HCT116 (cell line): ENCODE data around the gene BMP2K. TPM values are rescaled to one million over a fixed set of nuclear protein-coding genes. Genes with fewer than 3 reads are reported as not detected.

Source experiments
- ATAC-seq: fragments of 200-7000 bp; cut with Tn5 transposase; 2 replicates; pipeline ENCODE4 v1.9.1; 2020; ENCODE audit warnings: mild to moderate bottlenecking, moderate library complexity
- BruUV-seq: library from RNA; stranded (reverse); fragments of 400-500 nt; replicated peaks from 2 replicates; lab custom pipeline; 2021; lab: Mats Ljungman, UMichigan
- CTCF ChIA-PET: fragments of 300-600 bp; sonication (Branson Sonifier 250); formaldehyde crosslinking; loops from one replicate; lab custom pipeline; 2021; ENCODE audit warnings: antibody characterized with exemption; lab: Charles Lee
- POLR2A ChIA-PET: fragments of 300-600, 350-600 bp; sonication (Branson Sonifier 250); formaldehyde crosslinking; loops from one replicate; lab custom pipeline; 2021; ENCODE audit warnings: antibody characterized with exemption; lab: Charles Lee
- RAD21 ChIA-PET, 2 experiments: fragments of 300-600 bp; sonication (Branson Sonifier 250); formaldehyde crosslinking; loops; one replicate each; lab custom pipeline; 2023; ENCODE audit warnings: low total read pairs in 2 of 2; ENCODE audit not compliant: uncharacterized antibody in 2 of 2, unreplicated experiment in 2 of 2, low non-redundant PET in 1 of 2; lab: Charles Lee
- DNase-seq: peaks from one replicate; pipeline ENCODE4 v3.0.0-alpha.2; 2010; ENCODE audit warnings: low read depth, low spot score
- H2AFZ ChIP-seq: fragments of 200-600 bp; shearing (Covaris generic), sonication (generic); 2 replicates; pipeline ENCODE4 v1.6.1; 2017; ENCODE audit warnings: low read depth, mixed run types, mixed read lengths, antibody characterized with exemption, low read length; ENCODE audit not compliant: poor library complexity, severe bottlenecking
- H3K27ac ChIP-seq: 2 replicates; pipeline ENCODE4 v1.5.1; 2012; ENCODE audit warnings: low read depth, low read length
- H3K27me3 ChIP-seq: fragments of 200-600 bp; sonication (generic); 2 replicates; pipeline ENCODE4 v1.6.1; 2016; ENCODE audit warnings: mixed run types, low read length, mixed read lengths; ENCODE audit not compliant: insufficient read depth
- H3K36me3 ChIP-seq, 2 experiments: fragments of 200-500 bp in 1 of 2; fragments of 200-600 bp in 1 of 2; sonication (Bioruptor generic) in 1 of 2; sonication (generic) in 1 of 2; 2 replicates each; pipeline versions ENCODE4 v1.5.1 to v1.6.1; 2014 to 2016; ENCODE audit warnings: low read length in 2 of 2, inconsistent platforms in 1 of 2, mixed read lengths in 1 of 2, mixed run types in 1 of 2; ENCODE audit not compliant: insufficient read depth in 2 of 2, control insufficient read depth in 1 of 2
- H3K4me1 ChIP-seq, 2 experiments: fragments of 200-600 bp in 1 of 2; sonication (generic) in 1 of 2; 2 replicates each; pipeline versions ENCODE4 v1.5.1 to v1.6.1; 2012 to 2017; ENCODE audit warnings: low read length in 2 of 2, inconsistent platforms in 1 of 2, mild to moderate bottlenecking in 1 of 2, mixed read lengths in 1 of 2, mixed run types in 1 of 2, moderate library complexity in 1 of 2; ENCODE audit not compliant: insufficient read depth in 2 of 2, control insufficient read depth in 1 of 2
- H3K4me2 ChIP-seq: fragments of 200-600 bp; sonication (generic); 2 replicates; pipeline ENCODE4 v1.6.1; 2017; ENCODE audit warnings: mixed run types, low read length, mixed read lengths
- H3K4me3 ChIP-seq, 2 experiments: fragments of 200-600 bp in 1 of 2; sonication (generic) in 1 of 2; replicated peaks in 1 of 2; 2 replicates each; pipeline ENCODE4 v1.5.1; 2011 to 2016; ENCODE audit warnings: low read length in 2 of 2, control low read depth in 1 of 2, low read depth in 1 of 2, mild to moderate bottlenecking in 1 of 2, mixed read lengths in 1 of 2, mixed run types in 1 of 2
- H3K79me2 ChIP-seq: fragments of 200-600 bp; sonication (generic); 2 replicates; pipeline ENCODE4 v1.6.1; 2017; ENCODE audit warnings: mild to moderate bottlenecking, mixed run types, low read length, moderate library complexity, mixed read lengths; ENCODE audit not compliant: insufficient read depth
- H3K9ac ChIP-seq: fragments of 200-600 bp; sonication (generic); 2 replicates; pipeline ENCODE4 v1.6.1; 2016; ENCODE audit warnings: low read length, mixed read lengths
- H3K9me2 ChIP-seq: fragments of 200-600 bp; sonication (generic), shearing (Covaris generic); 2 replicates; pipeline ENCODE4 v1.6.1; 2017; ENCODE audit warnings: mixed run types, mild to moderate bottlenecking, moderate library complexity; ENCODE audit not compliant: insufficient read depth
- H3K9me3 ChIP-seq, 2 experiments: fragments of 200-500 bp in 1 of 2; fragments of 200-600 bp in 1 of 2; sonication (Bioruptor generic) in 1 of 2; sonication (generic) in 1 of 2; 2 replicates each; pipeline ENCODE4 v1.6.1; 2014 to 2017; ENCODE audit warnings: low read length in 2 of 2, mixed read lengths in 2 of 2, inconsistent platforms in 1 of 2, low read depth in 1 of 2, mild to moderate bottlenecking in 1 of 2, mixed run types in 1 of 2, moderate library complexity in 1 of 2; ENCODE audit not compliant: control insufficient read depth in 1 of 2, insufficient read depth in 1 of 2
- H4K20me1 ChIP-seq: fragments of 200-600 bp; sonication (generic), shearing (Covaris generic); 2 replicates; pipeline ENCODE4 v1.6.1; 2017; ENCODE audit warnings: mixed run types, mild to moderate bottlenecking, moderate library complexity; ENCODE audit not compliant: insufficient read depth
- ELF1 ChIP-seq: IDR thresholded peaks from 2 replicates; pipeline ENCODE4 v1.6.1; 2012; ENCODE audit warnings: low read depth, borderline replicate concordance
- POLR2A ChIP-seq: IDR thresholded peaks from 2 replicates; pipeline ENCODE4 v1.7.0; 2011; ENCODE audit warnings: borderline replicate concordance; ENCODE audit not compliant: insufficient read depth, insufficient read length; ENCODE audit errors: extremely low read depth
- POLR2AphosphoS5 ChIP-seq: IDR thresholded peaks from 2 replicates; pipeline ENCODE4 v1.6.1; 2011; ENCODE audit warnings: mild to moderate bottlenecking, low read depth, low read length, moderate library complexity
- RAD21 ChIP-seq: IDR thresholded peaks from 2 replicates; pipeline ENCODE4 v1.6.1; 2012; ENCODE audit warnings: low read depth, mild to moderate bottlenecking
- TCF7L2 ChIP-seq: IDR thresholded peaks from 2 replicates; pipeline ENCODE4 v1.7.0; 2011; ENCODE audit warnings: borderline replicate concordance, inconsistent platforms; ENCODE audit not compliant: insufficient read depth, insufficient read length; ENCODE audit errors: extremely low read depth
- YY1 ChIP-seq: IDR thresholded peaks from 2 replicates; pipeline ENCODE4 v1.6.1; 2011; ENCODE audit warnings: low read length, low read depth, moderate library complexity, mild to moderate bottlenecking; ENCODE audit not compliant: insufficient replicate concordance; ENCODE audit errors: extremely low read depth
- ZFX ChIP-seq: fragments of 450-650 bp; IDR thresholded peaks from 2 replicates; pipeline ENCODE4 v1.6.1; 2017
- intact Hi-C: fragments of 100-400 bp; cut with micrococcal nuclease; formaldehyde crosslinking; loops from 2 replicates; pipeline ENCODE4 v1.10.0; 2022
- total RNA-seq: library from RNA; stranded (reverse); gene quantifications from one replicate; pipeline ENCODE4 v1.2.1, GENCODE V29; 2021; ENCODE audit not compliant: unreplicated experiment
- TF ChIP-seq, protein P1 (sequence below): IDR thresholded peaks from 2 replicates; pipeline ENCODE4 v1.6.1; 2012
- TF ChIP-seq, protein P2 (sequence below): IDR thresholded peaks from 2 replicates; pipeline ENCODE4 v1.6.1; 2011; ENCODE audit warnings: mild to moderate bottlenecking, low read length, moderate library complexity; ENCODE audit not compliant: insufficient replicate concordance; ENCODE audit errors: extremely low read depth

BMP2K gene
- total RNA-seq, 1 experiment from 2014 or later, result 27.7 TPM

GRCh38 chr4:78938868-78939666, 162.9 kb downstream of the BMP2K start, which contains the start of gene PAQR3:
Gene PAQR3 (minus strand): TSS chr4:78939438. CDS start chr4:78939224, 214 bp downstream.
- Histone ChIP-seq H3K9me3 (no peaks in the 10 kb centered on the region), H3K4me3 (peak within 1 kb of the TSS; percentile 73 to 87), H3K36me3 (no peaks in the 10 kb centered on the region), H3K79me2 (peaks cover 25% of the 10 kb centered on the region), H4K20me1 (no peaks in the 10 kb centered on the region), H3K4me1 (peaks cover 0 to 17% of the 10 kb centered on the region in 2 experiments; a peak in 3 of 4 replicates), H3K9me2 (no peaks in the 10 kb centered on the region), H2AFZ (peak within 1 kb of the TSS; percentile 91), H3K27ac (peak within 1 kb of the TSS; percentile 60; the same call in 1 of the 2 replicates), H3K27me3 (no peaks in the 10 kb centered on the region), H3K4me2 (peak within 1 kb of the TSS; percentile 84), H3K9ac (peak within 1 kb of the TSS; percentile 75)
- ChIA-PET RAD21 (interaction anchor here in 1 of 2 experiments (0.6 kb wide), 1 partner anchor 102 kb away, joined by 3 read pairs; no protein-coding TSS in a partner anchor), CTCF (interaction anchor here (2.0 kb wide), 1 partner anchor 13 kb away, joined by 7 read pairs; no protein-coding TSS in a partner anchor), POLR2A (no interaction called here)
- DNase-seq (peak; percentile 57), ATAC-seq (peak; percentile 97)
- BruUV-seq, result no TSS peak
- TF ChIP-seq POLR2A (peak; percentile 91), POLR2AphosphoS5 (peak; percentile 96), TCF7L2 (peak; percentile 48), ELF1 (no peak), YY1 (peak; percentile 40), RAD21 (0 out of 2 replicates have a peak, but pooled peaks have one; percentile 11), ZFX (peak; percentile 70)
- TF ChIP-seq, protein P1, sequence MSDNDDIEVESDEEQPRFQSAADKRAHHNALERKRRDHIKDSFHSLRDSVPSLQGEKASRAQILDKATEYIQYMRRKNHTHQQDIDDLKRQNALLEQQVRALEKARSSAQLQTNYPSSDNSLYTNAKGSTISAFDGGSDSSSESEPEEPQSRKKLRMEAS, result 0 out of 2 replicates have a peak, but pooled peaks have one; percentile 39
- TF ChIP-seq, protein P2, sequence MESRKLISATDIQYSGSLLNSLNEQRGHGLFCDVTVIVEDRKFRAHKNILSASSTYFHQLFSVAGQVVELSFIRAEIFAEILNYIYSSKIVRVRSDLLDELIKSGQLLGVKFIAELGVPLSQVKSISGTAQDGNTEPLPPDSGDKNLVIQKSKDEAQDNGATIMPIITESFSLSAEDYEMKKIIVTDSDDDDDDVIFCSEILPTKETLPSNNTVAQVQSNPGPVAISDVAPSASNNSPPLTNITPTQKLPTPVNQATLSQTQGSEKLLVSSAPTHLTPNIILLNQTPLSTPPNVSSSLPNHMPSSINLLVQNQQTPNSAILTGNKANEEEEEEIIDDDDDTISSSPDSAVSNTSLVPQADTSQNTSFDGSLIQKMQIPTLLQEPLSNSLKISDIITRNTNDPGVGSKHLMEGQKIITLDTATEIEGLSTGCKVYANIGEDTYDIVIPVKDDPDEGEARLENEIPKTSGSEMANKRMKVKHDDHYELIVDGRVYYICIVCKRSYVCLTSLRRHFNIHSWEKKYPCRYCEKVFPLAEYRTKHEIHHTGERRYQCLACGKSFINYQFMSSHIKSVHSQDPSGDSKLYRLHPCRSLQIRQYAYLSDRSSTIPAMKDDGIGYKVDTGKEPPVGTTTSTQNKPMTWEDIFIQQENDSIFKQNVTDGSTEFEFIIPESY, result no peak
- intact Hi-C loops, result loop anchor here (5.0 kb wide), 1 partner anchor 882 kb away; the partner anchor contains the start of gene FRAS1
